ENCODE data around the gene SYT15B.
"Not testable (repeated sequence)": the region's sequence is repeated elsewhere in the genome, so short reads cannot be mapped to it uniquely, and the experiment has no call there.

SYT15B gene

DNA sequence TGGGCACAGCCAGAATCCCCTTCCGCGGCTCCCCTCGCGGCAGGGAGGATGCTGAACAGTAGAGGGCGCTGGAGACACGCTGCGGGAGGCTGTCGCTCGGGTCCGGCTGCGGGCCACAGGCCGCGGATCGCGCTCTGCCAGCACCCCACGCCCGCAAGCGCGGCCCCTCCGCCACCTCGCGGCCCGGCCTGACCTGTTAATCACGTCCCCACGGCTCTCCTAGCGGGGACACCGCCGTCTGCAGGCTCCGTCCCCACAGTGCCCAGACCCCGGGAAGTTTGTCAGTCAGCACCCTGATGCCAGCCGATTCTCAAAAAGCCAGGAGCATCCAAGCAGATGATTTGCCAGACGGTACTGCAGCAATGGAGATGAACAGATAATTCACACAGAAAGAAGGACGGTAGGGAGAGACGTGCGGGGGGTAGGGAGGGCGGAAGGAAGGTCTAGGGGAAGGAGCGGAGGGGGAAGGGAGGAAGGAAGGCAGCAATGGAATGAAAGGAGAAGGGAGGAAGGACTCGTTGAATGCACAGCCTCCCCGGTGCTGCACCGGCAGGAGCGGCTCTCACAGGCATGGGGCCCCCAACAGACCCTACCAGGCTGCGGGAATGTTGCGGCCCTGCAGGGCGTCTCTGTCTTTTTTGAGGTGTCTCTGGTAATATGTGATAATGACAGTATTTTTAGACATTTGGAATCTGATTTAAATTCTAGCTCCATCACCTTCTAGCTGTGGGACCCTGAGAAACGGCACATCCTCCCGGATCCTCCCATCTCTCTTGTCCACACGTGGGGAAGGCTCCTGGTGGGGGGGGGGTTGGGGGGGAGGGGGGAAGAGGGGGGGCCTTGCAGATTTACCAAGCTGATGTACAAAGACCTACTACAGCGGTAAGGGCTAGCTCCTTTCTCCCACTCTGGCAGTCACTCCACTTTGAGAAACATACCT is 19.5 kb downstream of the SYT15B start:
- DNase-seq (ENCODE audit: low read depth); H3K4me3 ChIP-seq (ENCODE audit: low read depth, low read length): not testable (repeated sequence)

DNA sequence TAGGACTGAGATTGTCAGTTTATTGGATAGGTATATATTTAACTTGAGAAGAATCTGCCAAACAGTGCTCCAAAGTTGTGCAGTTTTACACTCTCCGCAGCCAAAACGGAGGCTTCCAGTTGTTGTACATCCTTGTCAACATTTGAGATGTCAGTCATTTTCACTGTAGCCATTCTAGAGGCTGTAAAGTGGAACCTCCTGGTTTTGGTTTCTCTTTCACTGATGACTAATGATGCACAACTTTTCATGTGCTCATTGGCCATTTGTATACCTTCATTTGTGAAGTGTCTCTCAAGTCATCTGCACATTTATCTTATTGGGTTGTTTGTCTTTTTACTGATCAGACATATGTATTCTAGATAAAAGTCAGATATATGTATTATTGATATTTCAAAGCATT is 22.5 kb downstream of the SYT15B start:
- DNase-seq (ENCODE audit: low read depth); H3K4me3 ChIP-seq (ENCODE audit: low read depth, low read length): not testable (repeated sequence)

DNA sequence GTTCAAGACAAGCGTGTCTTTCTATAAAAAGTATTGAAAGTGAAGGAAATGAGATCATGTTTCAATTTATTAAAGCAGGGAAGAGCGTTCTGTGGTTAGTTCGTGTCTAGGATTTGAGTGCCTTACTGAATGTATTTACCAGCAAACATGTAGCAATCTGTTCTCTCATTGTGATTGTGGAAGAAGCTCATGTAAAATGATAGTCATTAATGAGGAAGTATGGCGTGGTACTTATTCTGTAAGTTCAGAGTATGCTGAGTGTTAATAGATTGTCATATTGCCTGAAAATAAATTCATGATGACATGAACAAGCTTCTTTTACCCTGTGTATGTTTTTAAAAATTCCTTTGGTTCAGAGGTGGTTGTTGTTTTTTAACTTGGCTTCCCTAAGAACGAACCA is 32.5 kb downstream of the SYT15B start:
- H3K4me3 ChIP-seq (ENCODE audit: low read depth, low read length); DNase-seq (ENCODE audit: low read depth): not testable (repeated sequence)

DNA sequence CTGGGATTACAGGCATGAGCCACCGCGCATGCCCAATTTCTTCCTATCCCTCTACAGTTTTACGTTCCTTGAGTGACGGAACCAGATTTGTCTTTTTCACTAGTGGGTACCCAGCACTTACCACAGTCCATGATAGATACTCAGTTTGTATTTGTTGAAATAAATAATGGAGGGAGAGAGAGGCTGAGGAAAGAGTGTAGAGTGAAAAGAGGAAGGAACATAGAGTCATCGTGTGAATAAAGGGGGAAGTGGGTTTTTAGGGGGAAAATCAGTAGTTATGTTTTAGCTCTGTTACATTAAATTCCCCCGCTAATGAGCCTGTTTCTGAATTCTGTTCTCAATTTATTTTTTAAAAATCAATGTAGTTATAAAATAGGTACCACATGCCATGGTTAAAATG is 37.7 kb downstream of the SYT15B start:
- not testable (repeated sequence) for DNase-seq (ENCODE audit: low read depth); H3K4me3 ChIP-seq (ENCODE audit: low read depth, low read length)

DNA sequence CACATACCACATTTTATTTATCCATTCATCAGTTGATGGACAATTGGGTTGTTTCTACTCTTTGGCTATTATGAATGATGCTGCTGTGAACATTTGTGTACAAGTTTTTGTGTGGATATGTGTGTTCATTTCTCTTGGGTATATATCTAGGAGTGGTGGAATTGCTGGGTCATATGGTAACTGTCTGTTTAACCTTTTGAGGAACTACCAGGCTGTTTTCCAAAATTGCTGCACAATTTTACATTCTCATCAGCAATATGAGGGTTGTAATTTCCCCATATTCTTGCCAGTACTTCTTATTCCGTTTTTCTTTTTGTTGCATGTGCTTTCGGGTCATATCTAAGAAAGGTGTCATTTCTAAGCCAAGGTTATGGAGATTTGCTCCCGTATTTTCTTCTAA is 38.3 kb downstream of the SYT15B start:
- not testable (repeated sequence) for H3K4me3 ChIP-seq (ENCODE audit: low read depth, low read length); DNase-seq (ENCODE audit: low read depth)

DNA sequence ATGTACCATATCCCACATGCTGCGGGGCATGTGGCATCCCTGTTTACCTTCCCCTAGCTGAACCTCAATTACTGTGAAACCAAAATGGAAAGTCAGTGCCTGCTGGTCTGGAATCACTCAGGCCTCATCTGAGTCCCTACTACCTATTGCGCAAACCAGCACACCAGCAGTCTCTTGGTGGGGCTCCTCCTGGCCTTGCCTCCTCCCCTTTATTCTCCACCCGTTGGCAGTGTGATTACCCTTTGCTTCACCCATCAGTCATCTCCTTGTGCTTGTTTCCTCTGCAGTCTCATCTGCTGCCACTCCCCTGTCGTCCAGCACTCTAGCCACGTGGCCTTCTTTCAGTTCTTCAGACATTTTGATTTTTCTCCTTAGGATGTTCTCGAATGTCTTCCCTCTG is 39.3 kb downstream of the SYT15B start:
- not testable (repeated sequence) for H3K4me3 ChIP-seq (ENCODE audit: low read depth, low read length)

GRCh38 chr10:47723362-47723761 is 40.0 kb downstream of the SYT15B start:
- H3K4me3 ChIP-seq (ENCODE audit: low read depth, low read length); DNase-seq (ENCODE audit: low read depth): not testable (repeated sequence)

More for the DNA sequence above, 39.3 kb downstream of the SYT15B start:
- not testable (repeated sequence) for DNase-seq (ENCODE audit: low read depth)

- not testable (repeated sequence) for DNase-seq (ENCODE audit: low read depth); H3K4me3 ChIP-seq (ENCODE audit: low read depth, low read length)
These were observed 46.2 kb downstream of the SYT15B start for GRCh38 chr10:47717011-47717769.
